GM04503 (cell line): ENCODE data around the gene TSR3.

Experiments used
- DNase-seq: peaks from one replicate; pipeline ENCODE4 v3.0.0-alpha.2; 2012; ENCODE audit warnings: low read depth

Gene TSR3

DNA sequence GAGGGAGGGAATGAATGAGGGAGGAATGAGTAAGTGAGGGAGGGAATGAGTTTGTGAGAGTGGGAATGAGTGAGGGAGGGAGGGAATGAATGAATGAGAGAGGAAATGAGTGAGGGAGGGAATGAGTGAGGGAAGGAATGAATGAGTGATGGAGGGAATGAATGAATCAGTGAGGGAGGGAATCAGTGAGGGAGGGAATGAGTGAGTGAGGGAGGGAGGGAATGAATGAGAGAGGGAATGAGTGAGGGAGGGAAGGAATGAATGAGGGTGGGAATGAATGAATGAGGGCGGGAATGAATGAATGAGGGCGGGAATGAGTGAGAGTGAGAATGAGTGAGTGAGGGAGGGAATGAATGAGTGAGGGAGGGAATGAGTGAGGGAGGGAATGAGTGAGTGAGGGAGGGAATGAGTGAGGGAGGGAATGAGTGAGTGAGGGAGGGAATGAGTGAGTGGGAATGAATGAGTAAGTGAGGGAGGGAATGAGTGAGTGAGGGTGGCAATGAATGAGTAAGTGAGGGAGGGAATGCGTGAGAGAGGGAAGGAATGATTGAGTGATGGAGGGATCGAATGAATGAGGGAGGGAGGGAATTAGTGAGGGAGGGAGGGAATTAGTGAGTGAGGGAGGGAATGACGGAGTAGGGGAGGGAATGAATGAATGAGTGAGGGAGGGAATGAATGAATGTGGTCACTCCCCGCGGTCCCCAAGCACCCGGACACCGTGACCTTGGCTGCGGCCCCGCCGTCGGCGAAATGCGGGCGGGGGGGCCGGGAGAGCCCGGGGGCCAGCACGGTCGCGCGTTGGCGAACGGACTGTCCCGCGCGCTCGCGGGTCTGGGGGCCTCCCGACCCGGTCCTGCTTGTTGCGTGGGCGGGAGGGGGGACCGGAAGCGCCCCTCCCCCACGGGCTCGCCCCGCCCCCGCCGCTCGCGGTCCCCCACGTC is 43.4 kb downstream of the TSR3 start:
- no peak for DNase-seq

- no peak for DNase-seq
Observed at GRCh38 chr16:1306334-1306733, 45.3 kb downstream of the TSR3 start.

DNA sequence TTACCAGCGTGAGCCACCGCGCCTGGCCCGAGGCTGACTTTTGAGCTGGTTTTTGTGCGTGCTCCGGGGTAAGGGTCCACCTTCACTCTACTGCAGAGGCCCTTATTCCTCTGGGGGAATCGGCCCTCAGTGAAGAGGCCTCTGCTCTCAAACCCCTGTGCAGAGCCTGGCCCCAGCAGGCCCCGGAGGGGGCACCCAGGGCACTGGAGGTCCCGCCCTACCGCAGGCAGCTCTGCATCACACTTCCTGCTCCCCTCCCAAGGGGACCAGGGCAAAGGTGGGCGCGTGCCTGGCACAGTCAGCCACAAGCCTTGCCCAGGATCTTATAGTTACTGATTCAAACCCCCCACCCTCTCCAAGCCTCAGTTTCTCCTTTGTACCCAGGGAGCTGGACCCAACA is 45.9 kb downstream of the TSR3 start:
- DNase-seq: no peak

DNA sequence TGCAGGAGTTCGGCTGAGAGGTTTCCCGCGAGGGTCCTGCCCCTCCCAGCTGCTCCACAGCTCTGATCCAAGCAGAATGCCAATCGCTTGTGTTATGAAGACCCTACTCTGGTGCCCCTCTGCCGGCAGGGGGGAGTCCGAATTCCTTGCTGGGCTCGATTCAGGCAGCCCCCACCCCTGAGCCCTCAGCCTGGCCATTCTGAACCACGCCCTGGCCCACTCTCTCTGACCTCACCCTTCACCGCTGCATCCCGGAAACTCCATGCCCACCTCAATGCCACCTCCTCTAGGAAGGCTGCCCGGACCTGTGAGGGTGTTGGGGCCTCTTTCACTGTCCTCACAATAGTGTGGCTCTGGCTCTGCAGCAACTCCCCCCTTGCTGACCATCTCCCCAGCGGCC is 50.1 kb downstream of the TSR3 start:
- DNase-seq: no peak

DNA sequence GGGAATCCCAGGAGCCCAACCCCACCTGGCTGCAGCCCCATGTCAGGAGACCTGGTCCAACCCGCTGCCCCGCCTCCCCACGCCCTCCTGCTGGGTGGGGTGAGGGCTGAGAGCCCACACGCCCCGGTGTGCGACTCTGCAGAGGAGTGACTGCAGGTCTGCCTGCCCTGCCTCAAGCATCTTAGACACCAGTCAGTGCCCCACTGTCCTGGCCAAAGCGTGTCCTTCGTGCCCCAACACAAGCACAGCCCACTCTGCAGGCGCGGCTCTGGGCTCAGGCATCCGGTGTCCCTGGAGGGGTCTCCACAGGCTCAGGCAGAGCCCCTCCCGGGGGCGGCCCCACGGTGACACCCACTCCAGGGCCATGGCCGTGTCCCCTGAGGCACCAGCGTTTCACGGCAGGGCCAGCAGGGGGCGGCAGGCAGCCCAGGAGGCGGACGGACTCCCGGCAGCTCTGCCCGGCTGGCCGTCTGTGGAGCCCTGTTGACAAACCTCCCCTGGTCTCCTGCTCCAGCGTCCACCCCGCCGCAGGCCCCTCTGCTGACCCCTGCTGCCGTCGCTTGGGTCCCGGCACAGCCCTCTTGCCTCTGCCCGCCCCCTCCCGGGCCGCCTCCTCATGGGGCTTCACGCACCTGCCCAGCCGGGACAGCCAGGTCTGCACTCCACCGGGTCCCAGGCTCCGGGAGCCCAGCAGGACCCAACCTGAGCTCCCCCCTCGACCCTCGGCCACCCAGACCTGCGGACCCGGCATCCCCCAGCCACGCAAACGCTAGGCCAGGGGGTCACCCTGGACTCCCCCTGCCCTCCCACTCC is 50.8 kb downstream of the TSR3 start:
- no peak for DNase-seq

DNA sequence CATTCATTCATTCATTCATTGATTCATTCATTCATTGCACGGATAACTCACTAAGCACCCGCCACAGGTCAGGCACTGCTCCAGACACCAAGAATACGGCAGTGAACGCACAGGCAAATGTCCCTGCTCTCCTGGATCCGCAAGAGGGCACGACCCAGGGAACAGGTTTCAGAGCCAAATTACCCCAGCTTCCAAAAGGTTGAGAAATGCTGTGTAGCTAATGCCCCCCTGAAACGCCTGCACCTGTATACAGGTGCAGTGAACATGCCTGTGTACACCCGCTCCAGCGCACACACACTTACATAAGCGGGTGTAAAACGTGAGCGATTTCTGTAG is 51.8 kb downstream of the TSR3 start:
- DNase-seq: no peak
